Trophoblast cell (in vitro differentiated cells and primary cell): ENCODE data around the gene SAMSN1.
A peak's percentile ranks its signal among the peaks of the same experiment; 100 is the strongest.

Experiments used
- DNase-seq, 2 donors: peaks; one replicate each; pipeline ENCODE4 v3.0.0-alpha.2; 2016
- H2AFZ ChIP-seq: 2 replicates; pipeline ENCODE4 v1.6.1; 2013; ENCODE audit warnings: low read length, moderate library complexity, mild to moderate bottlenecking; ENCODE audit not compliant: insufficient read depth, poor library complexity
- H2AK5ac ChIP-seq: 2 replicates; pipeline ENCODE4 v1.6.1; 2013; ENCODE audit warnings: mild to moderate bottlenecking, low read length
- H2BK120ac ChIP-seq: 2 replicates; pipeline ENCODE4 v1.6.1; 2013; ENCODE audit warnings: low read length, mild to moderate bottlenecking, moderate library complexity; ENCODE audit not compliant: insufficient read depth, poor library complexity
- H2BK12ac ChIP-seq: 2 replicates; pipeline ENCODE4 v1.6.1; 2013; ENCODE audit warnings: mild to moderate bottlenecking, low read length, moderate library complexity
- H2BK5ac ChIP-seq: 2 replicates; pipeline ENCODE4 v1.6.1; 2013; ENCODE audit warnings: low read length, low read depth, moderate library complexity, mild to moderate bottlenecking; ENCODE audit not compliant: poor library complexity
- H3K14ac ChIP-seq: 2 replicates; pipeline ENCODE4 v1.6.1; 2013; ENCODE audit warnings: mild to moderate bottlenecking, low read length
- H3K18ac ChIP-seq: 2 replicates; pipeline ENCODE4 v1.6.1; 2013; ENCODE audit warnings: mild to moderate bottlenecking, low read length
- H3K23ac ChIP-seq: 2 replicates; pipeline ENCODE4 v1.6.1; 2013; ENCODE audit warnings: low read length
- H3K27ac ChIP-seq: 2 replicates; pipeline ENCODE4 v1.5.1; 2013; ENCODE audit warnings: low read depth, mild to moderate bottlenecking, inconsistent platforms, low read length, moderate library complexity
- H3K27me3 ChIP-seq: 2 replicates; pipeline ENCODE4 v1.6.1; 2013; ENCODE audit warnings: inconsistent platforms, mild to moderate bottlenecking, low read length, moderate library complexity; ENCODE audit not compliant: insufficient read depth
- H3K36me3 ChIP-seq, 2 experiments: 1 replicate in 1 of 2; 2 replicates in 1 of 2; pipeline ENCODE4 v1.6.1; 2013; ENCODE audit warnings: low read length in 2 of 2, mild to moderate bottlenecking in 2 of 2, moderate library complexity in 1 of 2; ENCODE audit not compliant: insufficient read depth in 2 of 2, control insufficient read depth in 1 of 2
- H3K4ac ChIP-seq: 2 replicates; pipeline ENCODE4 v1.6.1; 2013; ENCODE audit warnings: low read depth, mild to moderate bottlenecking, low read length, moderate library complexity
- H3K4me1 ChIP-seq, 2 experiments: 1 replicate in 1 of 2; 2 replicates in 1 of 2; pipeline ENCODE4 v1.6.1; 2013; ENCODE audit warnings: low read length in 2 of 2, mild to moderate bottlenecking in 2 of 2, moderate library complexity in 1 of 2; ENCODE audit not compliant: insufficient read depth in 2 of 2, control insufficient read depth in 1 of 2
- H3K4me2 ChIP-seq: 2 replicates; pipeline ENCODE4 v1.6.1; 2013; ENCODE audit warnings: inconsistent platforms, mild to moderate bottlenecking, low read length, moderate library complexity
- H3K4me3 ChIP-seq: 2 replicates; pipeline ENCODE4 v1.5.1; 2013; ENCODE audit warnings: mild to moderate bottlenecking, low read depth, low read length, inconsistent platforms
- H3K79me1 ChIP-seq: one replicate; pipeline ENCODE4 v1.6.1; 2013; ENCODE audit warnings: low read length
- H3K79me2 ChIP-seq: 2 replicates; pipeline ENCODE4 v1.6.1; 2013; ENCODE audit warnings: low read length, mild to moderate bottlenecking; ENCODE audit not compliant: control insufficient read depth, insufficient read depth, poor library complexity
- H3K9ac ChIP-seq: 2 replicates; pipeline ENCODE4 v1.6.1; 2013; ENCODE audit warnings: mild to moderate bottlenecking, low read length
- H3K9me3 ChIP-seq: 2 replicates; pipeline ENCODE4 v1.6.1; 2013; ENCODE audit warnings: low read depth, mild to moderate bottlenecking, control low read depth, inconsistent platforms, low read length; ENCODE audit not compliant: insufficient read depth
- H4K12ac ChIP-seq: 2 replicates; pipeline ENCODE4 v1.6.1; 2013; ENCODE audit warnings: low read depth, mild to moderate bottlenecking, low read length, moderate library complexity
- H4K8ac ChIP-seq: 2 replicates; pipeline ENCODE4 v1.6.1; 2013; ENCODE audit warnings: low read depth, mild to moderate bottlenecking, low read length, moderate library complexity
- H4K91ac ChIP-seq: one replicate; pipeline ENCODE4 v1.6.1; 2013; ENCODE audit warnings: low read depth, mild to moderate bottlenecking, low read length, moderate library complexity
- WGBS: extraction: QIAGEN DNeasy Blood & Tissue Kit; methylation state at CpG from one replicate; pipeline ENCODE4 v1.1.7; 2013; ENCODE audit warnings: missing lambda C conversion rate; ENCODE audit not compliant: insufficient read length, insufficient coverage; ENCODE audit errors: extremely low coverage; 5-methylcytosine and 5-hydroxymethylcytosine counted together

Gene SAMSN1

GRCh38 chr21:14569868-14570267 is 23.8 kb upstream of the SAMSN1 start:
- Histone ChIP-seq H3K9me3 (no peaks in the 10 kb centered on the region), H2AFZ (no peak overlapping the region), H3K18ac (no peak overlapping the region), H2BK5ac (no peak overlapping the region), H3K79me2 (no peaks in the 10 kb centered on the region), H2AK5ac (no peak overlapping the region), H2BK12ac (no peak overlapping the region), H3K4ac (no peak overlapping the region), H3K79me1 (no peaks in the 10 kb centered on the region), H3K27me3 (no peaks in the 10 kb centered on the region), H3K4me1 (no peaks in the 10 kb centered on the region), H3K23ac (no peak overlapping the region), H3K4me2 (no peak overlapping the region), H4K91ac (no peak overlapping the region), H3K14ac (no peak overlapping the region), H3K27ac (no peak overlapping the region), H3K9ac (no peak overlapping the region), H4K12ac (no peak overlapping the region), H2BK120ac (no peak overlapping the region), H3K36me3 (no peaks in the 10 kb centered on the region), H3K4me3 (no peak overlapping the region), H4K8ac (no peak overlapping the region)
- WGBS = no CpG with 5 or more reads among the region's 6 CpGs
- no peak for DNase-seq

GRCh38 chr21:14569026-14569621 is 23.0 kb upstream of the SAMSN1 start:
- H3K9me3 ChIP-seq = no peaks in the 10 kb centered on the region
- no peaks in the 10 kb centered on the region for H3K36me3 ChIP-seq
- H3K9ac ChIP-seq = no peak overlapping the region
- no peak overlapping the region for H2BK12ac ChIP-seq
- no peak overlapping the region for H3K27ac ChIP-seq
- no peak overlapping the region for H2BK120ac ChIP-seq
- H3K79me1 ChIP-seq = no peaks in the 10 kb centered on the region
- no peak overlapping the region for H2BK5ac ChIP-seq
- H3K23ac ChIP-seq = no peak overlapping the region
- no peak overlapping the region for H3K14ac ChIP-seq
- no CpG with 5 or more reads among the region's 3 CpGs for WGBS
- H3K4ac ChIP-seq = no peak overlapping the region
- H2AK5ac ChIP-seq = no peak overlapping the region
- H3K27me3 ChIP-seq = no peaks in the 10 kb centered on the region
- no peak overlapping the region for H4K12ac ChIP-seq
- H3K4me2 ChIP-seq = no peak overlapping the region
- H4K8ac ChIP-seq = no peak overlapping the region
- DNase-seq = no peak
- H3K18ac ChIP-seq = no peak overlapping the region
- no peaks in the 10 kb centered on the region for H3K79me2 ChIP-seq
- H2AFZ ChIP-seq = no peak overlapping the region
- no peak overlapping the region for H3K4me3 ChIP-seq
- H3K4me1 ChIP-seq = no peaks in the 10 kb centered on the region
- H4K91ac ChIP-seq = no peak overlapping the region

- Histone ChIP-seq H3K79me2 (no peaks in the 10 kb centered on the region), H4K12ac (no peak overlapping the region), H3K9ac (no peak overlapping the region), H3K27me3 (no peaks in the 10 kb centered on the region), H3K4me2 (no peak overlapping the region), H2BK5ac (no peak overlapping the region), H2AFZ (no peak overlapping the region), H3K23ac (no peak overlapping the region), H3K79me1 (no peaks in the 10 kb centered on the region), H3K36me3 (no peaks in the 10 kb centered on the region), H3K9me3 (no peaks in the 10 kb centered on the region), H2BK120ac (no peak overlapping the region), H3K27ac (no peak overlapping the region), H3K4me3 (no peak overlapping the region), H3K4me1 (no peaks in the 10 kb centered on the region), H3K18ac (no peak overlapping the region), H3K14ac (no peak overlapping the region), H4K8ac (no peak overlapping the region), H3K4ac (no peak overlapping the region), H2AK5ac (no peak overlapping the region), H2BK12ac (no peak overlapping the region), H4K91ac (no peak overlapping the region)
- WGBS = no CpG with 5 or more reads among the region's 7 CpGs
- DNase-seq = peak in 1 of 2 donors; percentile 47
Measured at GRCh38 chr21:14567331-14568279, 21.5 kb upstream of the SAMSN1 start.

- Histone ChIP-seq H2BK12ac (no peak overlapping the region), H3K4ac (no peak overlapping the region), H3K18ac (no peak overlapping the region), H2BK5ac (no peak overlapping the region), H3K4me2 (no peak overlapping the region), H2AFZ (no peak overlapping the region), H3K9me3 (no peaks in the 10 kb centered on the region), H3K4me3 (no peak overlapping the region), H3K36me3 (no peaks in the 10 kb centered on the region), H4K8ac (no peak overlapping the region), H4K91ac (no peak overlapping the region), H4K12ac (no peak overlapping the region), H2AK5ac (no peak overlapping the region), H3K79me1 (no peaks in the 10 kb centered on the region), H2BK120ac (no peak overlapping the region), H3K9ac (no peak overlapping the region), H3K14ac (no peak overlapping the region), H3K27me3 (no peaks in the 10 kb centered on the region), H3K27ac (no peak overlapping the region), H3K23ac (no peak overlapping the region), H3K79me2 (no peaks in the 10 kb centered on the region), H3K4me1 (no peaks in the 10 kb centered on the region)
- DNase-seq = no peak
- no CpG with 5 or more reads among the region's 5 CpGs for WGBS
Measured at GRCh38 chr21:14566894-14567293, 20.8 kb upstream of the SAMSN1 start.
